PC-3 (cell line): ENCODE measurements around the gene IL16. TPM values are rescaled to one million over a fixed set of nuclear protein-coding genes. Genes with fewer than 3 reads are reported as not detected.

ENCODE experiments used
- ATAC-seq: fragments of 200-7000 bp; cut with Tn5 transposase; 2 replicates; pipeline ENCODE4 v1.9.1; 2020; ENCODE audit warnings: mild to moderate bottlenecking, moderate library complexity
- BruUV-seq: library from RNA; stranded (reverse); fragments of 400-500 nt; replicated peaks from 2 replicates; lab custom pipeline; 2021; lab: Mats Ljungman, UMichigan
- CTCF ChIA-PET: fragments of 300-600 bp; sonication (Branson Sonifier 250); formaldehyde crosslinking; loops from one replicate; lab custom pipeline; 2022; ENCODE audit warnings: antibody characterized with exemption; lab: Charles Lee
- POLR2A ChIA-PET: fragments of 300-600 bp; sonication (Branson Sonifier 250); formaldehyde crosslinking; loops from one replicate; lab custom pipeline; 2022; ENCODE audit warnings: antibody characterized with exemption; ENCODE audit not compliant: unreplicated experiment; lab: Charles Lee
- DNase-seq: peaks from one replicate; pipeline ENCODE4 v3.0.0-alpha.2; 2015
- H2AFZ ChIP-seq: fragments of 300-600 bp; sonication (generic); 2 replicates; pipeline ENCODE4 v1.6.0; 2016; ENCODE audit warnings: antibody characterized with exemption, low read length
- H3F3A ChIP-seq: fragments of 300-600 bp; sonication (generic); one replicate; pipeline ENCODE4 v1.6.0; 2017; ENCODE audit warnings: antibody characterized with exemption, low read length, control low read depth, mild to moderate bottlenecking; ENCODE audit not compliant: unreplicated experiment
- H3K27ac ChIP-seq: fragments of 300-600 bp; sonication (generic); 2 replicates; pipeline ENCODE4 v1.5.1; 2016; ENCODE audit warnings: mild to moderate bottlenecking, low read length
- H3K27me3 ChIP-seq: fragments of 300-600 bp; sonication (generic); 2 replicates; pipeline ENCODE4 v1.6.1; 2016; ENCODE audit warnings: low read length, mixed read lengths
- H3K36me3 ChIP-seq: fragments of 300-600 bp; sonication (generic); 2 replicates; pipeline ENCODE4 v1.6.1; 2016; ENCODE audit warnings: low read depth, mixed run types, low read length, mixed read lengths
- H3K4me1 ChIP-seq: fragments of 300-600 bp; sonication (generic); 2 replicates; pipeline ENCODE4 v1.5.1; 2016; ENCODE audit warnings: low read length; ENCODE audit not compliant: insufficient read depth
- H3K4me2 ChIP-seq: fragments of 300-600 bp; sonication (generic); 2 replicates; pipeline ENCODE4 v1.6.0; 2016; ENCODE audit warnings: low read length
- H3K4me3 ChIP-seq: fragments of 300-600 bp; sonication (generic); 2 replicates; pipeline ENCODE4 v1.5.1; 2016; ENCODE audit warnings: mild to moderate bottlenecking, low read length, mixed read lengths
- H3K79me2 ChIP-seq: fragments of 300-600 bp; sonication (generic); 2 replicates; pipeline ENCODE4 v1.6.1; 2017; ENCODE audit warnings: low read length, mixed read lengths
- H3K9ac ChIP-seq: fragments of 300-600 bp; sonication (generic); 2 replicates; pipeline ENCODE4 v1.6.0; 2016; ENCODE audit warnings: mild to moderate bottlenecking, low read length
- H3K9me2 ChIP-seq: fragments of 300-600 bp; sonication (generic); replicated peaks from 2 replicates; pipeline ENCODE4 v1.6.1; 2016; ENCODE audit warnings: mixed run types, low read length, mixed read lengths
- H3K9me3 ChIP-seq: fragments of 300-600 bp; sonication (generic); 2 replicates; pipeline ENCODE4 v1.6.1; 2016; ENCODE audit warnings: low read length, mixed read lengths
- H4K20me1 ChIP-seq: fragments of 300-600 bp; sonication (generic); 2 replicates; pipeline ENCODE4 v1.6.1; 2016; ENCODE audit warnings: low read length, mixed read lengths
- CTCF ChIP-seq: fragments of 300-600 bp; sonication (generic); conservative IDR thresholded peaks from 2 replicates; pipeline ENCODE4 v1.5.1; 2017; ENCODE audit warnings: antibody characterized with exemption, low read depth, mild to moderate bottlenecking, low read length
- EZH2 ChIP-seq: fragments of 300-600 bp; sonication (generic); IDR thresholded peaks from one replicate; pipeline ENCODE4 v1.6.1; 2017; ENCODE audit warnings: antibody characterized with exemption, mild to moderate bottlenecking, low read length; ENCODE audit not compliant: unreplicated experiment
- EZH2phosphoT487 ChIP-seq: fragments of 300-600 bp; sonication (generic); IDR thresholded peaks from 2 replicates; pipeline ENCODE4 v1.6.1; 2018; ENCODE audit warnings: mild to moderate bottlenecking, antibody characterized with exemption, low read length, borderline replicate concordance
- intact Hi-C: fragments of 100-400 bp; cut with micrococcal nuclease; formaldehyde crosslinking; loops from 2 replicates; pipeline ENCODE4 v1.9.0; 2023
- total RNA-seq: library from RNA; depleted of rRNA; stranded (reverse); fragments of >200 nt; gene quantifications from 2 replicates; pipeline ENCODE4 v1.2.3, GENCODE V29; 2014

The IL16 gene
- total RNA-seq, 1 experiment from 2014 or later, result 0.04 TPM

GRCh38 chr15:81155375-81156218 lies 41.1 kb upstream of the IL16 start:
- Histone ChIP-seq H3K4me3 (no peak overlapping the region), H3K9me2 (no peaks in the 10 kb centered on the region), H3K79me2 (no peaks in the 10 kb centered on the region), H3F3A (no peaks in the 10 kb centered on the region), H3K9ac (no peak overlapping the region), H3K9me3 (no peaks in the 10 kb centered on the region), H3K36me3 (no peaks in the 10 kb centered on the region), H3K4me2 (no peak overlapping the region), H4K20me1 (no peaks in the 10 kb centered on the region), H3K27me3 (no peaks in the 10 kb centered on the region), H3K27ac (no peak overlapping the region), H3K4me1 (no peaks in the 10 kb centered on the region), H2AFZ (no peak overlapping the region)
- TF ChIP-seq CTCF, result peak; percentile 76
- TF ChIP-seq EZH2phosphoT487, result no peak
- DNase-seq (peak; percentile 62), ATAC-seq (peak; percentile 49)
- BruUV-seq, result no TSS peak
- intact Hi-C loops, result loop anchor here (1.0 kb wide), 1 partner anchor 111 kb away; no protein-coding TSS in a partner anchor
- POLR2A ChIA-PET, result no interaction called here
- CTCF ChIA-PET, result interaction anchor here (0.5 to 1.3 kb wide), 4 partner anchors 14 to 111 kb away, joined by 3 to 40 read pairs (median 4); no protein-coding TSS in a partner anchor

GRCh38 chr15:81156324-81156723 lies 40.4 kb upstream of the IL16 start:
- TF ChIP-seq EZH2 (no peak), CTCF (no peak), EZH2phosphoT487 (no peak)
- Histone ChIP-seq H3K9me2 (no peaks in the 10 kb centered on the region), H3K9me3 (no peaks in the 10 kb centered on the region), H3K27me3 (no peaks in the 10 kb centered on the region), H3K36me3 (no peaks in the 10 kb centered on the region), H4K20me1 (no peaks in the 10 kb centered on the region), H3K4me2 (no peak overlapping the region), H3K9ac (no peak overlapping the region), H2AFZ (no peak overlapping the region), H3K4me3 (no peak overlapping the region), H3K4me1 (no peaks in the 10 kb centered on the region), H3F3A (no peaks in the 10 kb centered on the region), H3K27ac (no peak overlapping the region), H3K79me2 (no peaks in the 10 kb centered on the region)
- no TSS peak for BruUV-seq
- DNase-seq (no peak), ATAC-seq (no peak)
- intact Hi-C loops, result no loop called here
- POLR2A ChIA-PET, result no interaction called here
- CTCF ChIA-PET, result interaction anchor here (0.6 to 1.3 kb wide), 3 partner anchors 13 to 110 kb away, joined by 3 to 40 read pairs (median 4); no protein-coding TSS in a partner anchor
